Psoas muscle (tissue), 8 donors: ENCODE measurements around the gene CYP4F3. TPM values are rescaled to one million over a fixed set of nuclear protein-coding genes. Genes with fewer than 3 reads are reported as not detected.

Experiments
- ATAC-seq, 4 donors: fragments of 200-7000 bp; cut with Tn5 transposase; one replicate each; pipeline ENCODE4 v1.9.1; 2020; ENCODE audit warnings: moderate library complexity in 3 of 4, mild to moderate bottlenecking in 2 of 4
- DNase-seq, 2 donors: peaks; one replicate each; pipeline ENCODE4 v3.0.0-alpha.2; 2020
- H3K27ac ChIP-seq: fragments of 200-600 bp; one replicate; pipeline ENCODE4 v1.8.0; 2022
- H3K27me3 ChIP-seq, 3 donors: fragments of 200-600 bp in 1 of 3; one replicate each; pipeline versions ENCODE4 v1.6.1 to v1.8.0; 2013 to 2022; ENCODE audit warnings: low read length in 2 of 3, mild to moderate bottlenecking in 2 of 3, moderate library complexity in 1 of 3; ENCODE audit not compliant: insufficient read depth in 3 of 3
- H3K36me3 ChIP-seq, 2 donors: fragments of 200-600 bp in 1 of 2; one replicate each; pipeline versions ENCODE4 v1.6.1 to v1.8.0; 2013 to 2022; ENCODE audit warnings: low read depth in 1 of 2, mild to moderate bottlenecking in 1 of 2, moderate library complexity in 1 of 2; ENCODE audit not compliant: insufficient read depth in 1 of 2
- H3K4me1 ChIP-seq: fragments of 200-600 bp; one replicate; pipeline ENCODE4 v1.8.0; 2022
- H3K4me3 ChIP-seq: fragments of 200-600 bp; one replicate; pipeline ENCODE4 v1.8.0; 2022; ENCODE audit warnings: mild to moderate bottlenecking
- H3K9me3 ChIP-seq: fragments of 200-600 bp; one replicate; pipeline ENCODE4 v1.8.0; 2022
- WGBS, 3 donors: extraction: QIAGEN DNeasy Blood & Tissue Kit; methylation state at CpG; one replicate each; pipeline versions ENCODE4 v1.1.6 to v1.1.7; 2013; 5-methylcytosine and 5-hydroxymethylcytosine counted together
- intact Hi-C, 2 donors: fragments of 100-400 bp; cut with DNase I; formaldehyde crosslinking; loops; one replicate each; pipeline versions ENCODE4 v1.11.0 to v1.14.2; 2022
- polyA plus RNA-seq, 3 donors: library from polyadenylated mRNA; stranded (reverse); fragments of 200-250 nt; gene quantifications; one replicate each; pipeline ENCODE4 v1.2.3, GENCODE V29; 2013
- total RNA-seq, 4 donors: library from RNA; stranded (reverse); fragmentation: NEBNext Ultra II Directional in 2 of 4; extraction: Animal tissue kit (Norgen Biotek cat#: 25700) in 2 of 4; gene quantifications; one replicate each; pipeline versions ENCODE4 v1.2.1 to v1.2.4, GENCODE V29; 2021 to 2023
- TF ChIP-seq, protein P1 (sequence below): fragments of 200-600 bp; IDR thresholded peaks from one replicate; pipeline ENCODE4 v1.8.0; 2022; ENCODE audit warnings: antibody characterized with exemption
- donor health status: healthy with polysubstance abuse.
- donor health status: DM: no; HTN: no; CAD: no; lungs with moderate emphysema.
- donor health status: Bipolar disorder and iron deficiency.
- donor health status: healthy.
- donor health status: DM: yes; HTN: yes; CAD: no.
- donor health status: DM: no; HTN: no; CAD: no.
- donor health status: DM: no; HTN: no; CAD: no.
- donor health status: DM: yes; HTN: yes; CAD: no.

Gene CYP4F3
- total and polyA plus RNA-seq, 7 donors, result 0.01 to 0.43 (median 0.04) TPM; not detected in 1

DNA sequence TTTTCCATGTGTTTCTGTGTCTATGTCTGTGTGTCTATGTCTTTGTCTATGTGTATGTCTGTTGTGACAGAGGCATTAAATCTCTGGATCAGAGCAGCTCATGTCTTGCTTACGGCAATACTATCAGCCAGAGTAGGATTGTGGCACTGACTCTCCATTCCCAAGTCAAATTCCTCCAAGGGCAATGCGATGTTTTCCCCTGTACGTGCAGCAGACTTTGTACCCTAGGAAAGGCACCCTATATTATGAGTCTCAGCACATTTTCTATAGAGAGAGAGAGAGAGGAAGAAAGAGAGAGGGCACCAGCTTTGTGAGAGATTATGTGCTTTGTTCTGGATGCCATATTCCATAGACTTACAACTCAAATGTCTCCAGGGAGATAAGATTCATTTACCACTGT is 11.1 kb downstream of the CYP4F3 start:
- no peak overlapping the region for H3K27ac ChIP-seq
- WGBS, 3 donors, result 60 to 83% (median 76%) methylated on average over 3 of the region's 3 CpGs
- peaks cover 0 to 4% (median 0%) of the 10 kb centered on the region in 3 donors for H3K27me3 ChIP-seq
- H3K9me3 ChIP-seq, result no peaks in the 10 kb centered on the region
- ATAC-seq (no peak), DNase-seq (no peak)
- no peaks in the 10 kb centered on the region for H3K4me1 ChIP-seq
- no peaks in the 10 kb centered on the region for H3K36me3 ChIP-seq
- intact Hi-C loops, result no loop called here
- no peak overlapping the region for H3K4me3 ChIP-seq
- TF ChIP-seq, protein P1, sequence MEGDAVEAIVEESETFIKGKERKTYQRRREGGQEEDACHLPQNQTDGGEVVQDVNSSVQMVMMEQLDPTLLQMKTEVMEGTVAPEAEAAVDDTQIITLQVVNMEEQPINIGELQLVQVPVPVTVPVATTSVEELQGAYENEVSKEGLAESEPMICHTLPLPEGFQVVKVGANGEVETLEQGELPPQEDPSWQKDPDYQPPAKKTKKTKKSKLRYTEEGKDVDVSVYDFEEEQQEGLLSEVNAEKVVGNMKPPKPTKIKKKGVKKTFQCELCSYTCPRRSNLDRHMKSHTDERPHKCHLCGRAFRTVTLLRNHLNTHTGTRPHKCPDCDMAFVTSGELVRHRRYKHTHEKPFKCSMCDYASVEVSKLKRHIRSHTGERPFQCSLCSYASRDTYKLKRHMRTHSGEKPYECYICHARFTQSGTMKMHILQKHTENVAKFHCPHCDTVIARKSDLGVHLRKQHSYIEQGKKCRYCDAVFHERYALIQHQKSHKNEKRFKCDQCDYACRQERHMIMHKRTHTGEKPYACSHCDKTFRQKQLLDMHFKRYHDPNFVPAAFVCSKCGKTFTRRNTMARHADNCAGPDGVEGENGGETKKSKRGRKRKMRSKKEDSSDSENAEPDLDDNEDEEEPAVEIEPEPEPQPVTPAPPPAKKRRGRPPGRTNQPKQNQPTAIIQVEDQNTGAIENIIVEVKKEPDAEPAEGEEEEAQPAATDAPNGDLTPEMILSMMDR, result no peak

- 59 to 81% (median 73%) methylated on average over 8 of the region's 8 CpGs for WGBS, 3 donors
- no peak for ATAC-seq
- intact Hi-C loops, result no loop called here
- TF ChIP-seq, protein P1, result no peak
- DNase-seq, result no peak
- Histone ChIP-seq H3K27me3 (peaks cover 0 to 8% (median 0%) of the 10 kb centered on the region in 3 donors), H3K4me1 (no peaks in the 10 kb centered on the region), H3K27ac (no peak overlapping the region), H3K4me3 (no peak overlapping the region), H3K36me3 (no peaks in the 10 kb centered on the region), H3K9me3 (no peaks in the 10 kb centered on the region)
Measured at GRCh38 chr19:15652559-15653278, 12.0 kb downstream of the CYP4F3 start.

DNA sequence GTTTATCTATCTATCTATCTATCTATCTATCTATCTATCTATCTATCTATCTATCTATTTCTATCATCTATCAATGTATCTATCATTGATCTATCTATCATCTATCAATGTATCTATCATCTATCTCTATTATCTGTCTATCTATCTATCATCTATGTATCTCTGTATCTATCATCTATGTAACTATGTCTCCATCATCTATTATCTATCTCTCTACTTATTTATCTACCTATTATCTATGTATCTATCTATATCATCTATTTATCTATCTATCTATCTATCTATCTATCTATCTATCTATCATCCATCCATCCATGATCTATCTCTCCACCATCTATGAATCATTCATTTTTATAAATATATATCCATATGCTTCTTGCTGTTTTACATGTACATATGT is 15.8 kb downstream of the CYP4F3 start:
- Histone ChIP-seq H3K9me3 (no peaks in the 10 kb centered on the region), H3K4me3 (no peak overlapping the region), H3K27me3 (peaks cover 0 to 10% (median 0%) of the 10 kb centered on the region in 3 donors), H3K27ac (no peak overlapping the region), H3K36me3 (no peaks in the 10 kb centered on the region), H3K4me1 (no peaks in the 10 kb centered on the region)
- ATAC-seq (no peak), DNase-seq (no peak)
- TF ChIP-seq, protein P1, result no peak
- intact Hi-C loops, result no loop called here

DNA sequence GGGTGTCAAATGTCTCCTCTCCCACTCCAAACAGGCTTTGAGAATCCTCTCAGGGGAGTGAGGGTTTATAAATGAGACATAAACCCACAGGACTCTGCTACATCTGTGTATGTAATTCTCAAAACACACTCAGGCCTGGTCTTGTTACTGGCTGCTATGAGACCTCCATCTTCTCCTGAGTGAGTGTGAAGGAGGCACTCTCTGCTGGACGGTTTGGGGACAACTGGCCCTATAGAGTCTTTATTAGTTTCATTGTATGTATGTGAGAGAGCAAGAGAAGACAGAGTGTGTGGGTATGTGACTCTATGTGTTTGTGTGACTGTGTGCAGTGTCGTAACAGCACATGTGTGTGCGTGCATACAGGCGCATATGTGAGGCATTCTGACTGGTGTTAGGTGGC is 22.6 kb downstream of the CYP4F3 start:
- no peaks in the 10 kb centered on the region for H3K36me3 ChIP-seq
- no peaks in the 10 kb centered on the region for H3K4me1 ChIP-seq
- H3K27me3 ChIP-seq, result peaks cover 0 to 3% (median 0%) of the 10 kb centered on the region in 3 donors
- no peak for ATAC-seq
- no peak overlapping the region for H3K4me3 ChIP-seq
- 73 to 75% (median 73%) methylated on average over 4 of the region's 4 CpGs for whole genome bisulfite sequencing, 3 donors
- H3K9me3 ChIP-seq, result peaks cover 7% of the 10 kb centered on the region
- intact Hi-C loops, result no loop called here
- DNase-seq, result no peak
- no peak overlapping the region for H3K27ac ChIP-seq
- TF ChIP-seq, protein P1, result no peak

DNA sequence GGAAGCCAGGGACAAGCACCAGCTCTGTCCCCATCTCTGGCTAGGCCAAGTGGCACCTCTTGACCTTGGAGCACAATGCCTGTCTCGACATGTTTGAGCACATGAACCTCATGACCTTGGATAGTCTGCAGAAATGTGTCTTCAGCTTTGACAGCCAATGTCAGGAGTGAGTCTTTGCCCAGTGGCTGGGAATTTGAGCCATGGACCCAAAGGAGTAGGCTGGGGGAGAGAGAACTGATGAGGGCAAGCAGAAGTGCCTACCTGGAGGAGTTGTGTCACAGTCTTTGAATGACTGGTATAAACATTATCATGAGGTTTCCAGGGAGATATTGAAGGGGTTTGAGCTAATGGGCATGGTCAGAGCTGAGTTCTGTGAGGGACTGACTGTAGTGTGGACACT is 25.5 kb downstream of the CYP4F3 start:
- no peak for ATAC-seq
- TF ChIP-seq, protein P1, result no peak
- Histone ChIP-seq H3K4me1 (no peaks in the 10 kb centered on the region), H3K9me3 (peaks cover 7% of the 10 kb centered on the region), H3K4me3 (no peak overlapping the region), H3K27ac (no peak overlapping the region), H3K36me3 (no peaks in the 10 kb centered on the region), H3K27me3 (peaks cover 0 to 3% (median 0%) of the 10 kb centered on the region in 3 donors)
- no peak for DNase-seq
- 23 to 27% (median 25%) methylated on average over 1 of the region's 1 CpG for WGBS, 3 donors
- intact Hi-C loops, result no loop called here
